ENCODE data around the gene CFAP77. TPM values are rescaled to one million over a fixed set of nuclear protein-coding genes. Genes with fewer than 3 reads are reported as not detected.

Gene CFAP77
- total RNA-seq, 4 donors from 2014 or later = 0.66 TPM; not detected in 3

GRCh38 chr9:132548751-132549640 is 139.0 kb downstream of the CFAP77 start:
- Histone ChIP-seq H3K27ac (no peak overlapping the region), H3K27me3 (peaks cover 0 to 16% of the 10 kb centered on the region in 2 donors), H3K36me3 (no peaks in the 10 kb centered on the region), H3K4me3 (no peak overlapping the region), H3K9me3 (peaks cover 0 to 5% (median 0%) of the 10 kb centered on the region in 4 donors), H3K4me1 (peaks cover 0 to 10% (median 0%) of the 10 kb centered on the region in 4 donors)
- no peak for DNase-seq (ENCODE audit: low spot score in 2 of 2)
- 45 to 51% methylated on average over 17 of the region's 17 CpGs for WGBS, 2 donors
- TF ChIP-seq POLR2A (IDR thresholded peaks at IDR 0.05) = no peak
- no peak for TF ChIP-seq EP300 (IDR thresholded peaks at IDR 0.05)
- no peak for TF ChIP-seq CTCF (IDR thresholded peaks at IDR 0.05)

- peaks cover 0 to 5% (median 0%) of the 10 kb centered on the region in 4 donors for H3K9me3 ChIP-seq
- no peak for DNase-seq (ENCODE audit: low spot score in 2 of 2)
- H3K4me3 ChIP-seq = no peak overlapping the region
- peaks cover 0 to 19% of the 10 kb centered on the region in 2 donors for H3K27me3 ChIP-seq
- peaks cover 0 to 1% (median 0%) of the 10 kb centered on the region in 4 donors for H3K4me1 ChIP-seq
- no peak for TF ChIP-seq CTCF (IDR thresholded peaks at IDR 0.05)
- TF ChIP-seq EP300 (IDR thresholded peaks at IDR 0.05) = no peak
- no peak for TF ChIP-seq POLR2A (IDR thresholded peaks at IDR 0.05)
- H3K36me3 ChIP-seq = no peaks in the 10 kb centered on the region
- WGBS, 2 donors = 58 to 66% methylated on average over 13 of the region's 13 CpGs
- no peak overlapping the region for H3K27ac ChIP-seq
Measured at GRCh38 chr9:132551556-132551955, 141.5 kb downstream of the CFAP77 start.

GRCh38 chr9:132552041-132552440 is 142.0 kb downstream of the CFAP77 start:
- Histone ChIP-seq H3K27ac (no peak overlapping the region), H3K36me3 (no peaks in the 10 kb centered on the region), H3K27me3 (peaks cover 0 to 19% of the 10 kb centered on the region in 2 donors), H3K4me3 (no peak overlapping the region), H3K4me1 (no peaks in the 10 kb centered on the region), H3K9me3 (peaks cover 0 to 5% (median 0%) of the 10 kb centered on the region in 4 donors)
- WGBS, 2 donors = 82 to 91% methylated on average over 12 of the region's 12 CpGs
- TF ChIP-seq EP300 (IDR thresholded peaks at IDR 0.05) (no peak), POLR2A (IDR thresholded peaks at IDR 0.05) (no peak), CTCF (IDR thresholded peaks at IDR 0.05) (no peak)
- DNase-seq (ENCODE audit: low spot score in 2 of 2) = no peak

GRCh38 chr9:132554755-132555154 is 144.7 kb downstream of the CFAP77 start:
- TF ChIP-seq EP300 (IDR thresholded peaks at IDR 0.05) (no peak), POLR2A (IDR thresholded peaks at IDR 0.05) (no peak), CTCF (IDR thresholded peaks at IDR 0.05) (no peak)
- no peak for DNase-seq (ENCODE audit: low spot score in 2 of 2)
- H3K4me1 ChIP-seq = no peaks in the 10 kb centered on the region
- H3K27ac ChIP-seq = no peak overlapping the region
- no peak overlapping the region for H3K4me3 ChIP-seq
- WGBS, 2 donors = 90 to 96% methylated on average over 2 of the region's 2 CpGs
- H3K27me3 ChIP-seq = peaks cover 0 to 24% of the 10 kb centered on the region in 2 donors
- H3K36me3 ChIP-seq = no peaks in the 10 kb centered on the region
- H3K9me3 ChIP-seq = peaks cover 0 to 5% (median 0%) of the 10 kb centered on the region in 4 donors

GRCh38 chr9:132555528-132555927 is 145.5 kb downstream of the CFAP77 start:
- H3K36me3 ChIP-seq = no peaks in the 10 kb centered on the region
- 81 to 84% methylated on average over 8 of the region's 8 CpGs for WGBS, 2 donors
- no peak overlapping the region for H3K27ac ChIP-seq
- H3K27me3 ChIP-seq = peaks cover 0 to 27% of the 10 kb centered on the region in 2 donors
- DNase-seq (ENCODE audit: low spot score in 2 of 2) = no peak
- peaks cover 0 to 5% (median 0%) of the 10 kb centered on the region in 4 donors for H3K9me3 ChIP-seq
- TF ChIP-seq EP300 (IDR thresholded peaks at IDR 0.05) (no peak), CTCF (IDR thresholded peaks at IDR 0.05) (no peak), POLR2A (IDR thresholded peaks at IDR 0.05) (no peak)
- H3K4me3 ChIP-seq = no peak overlapping the region
- no peaks in the 10 kb centered on the region for H3K4me1 ChIP-seq
